Gastroesophageal sphincter (tissue), 4 donors: ENCODE results near the gene STON1. TPM values are rescaled to one million over a fixed set of nuclear protein-coding genes. Genes with fewer than 3 reads are reported as not detected.
"Not testable (repeated sequence)": the region's sequence is repeated elsewhere in the genome, so short reads cannot be mapped to it uniquely, and the experiment has no call there.

ENCODE experiments used
- ATAC-seq: fragments of 150-250 bp; one replicate; pipeline ENCODE4 v1.9.1; 2016; ENCODE audit warnings: mild to moderate bottlenecking, moderate library complexity
- H3K27ac ChIP-seq, 4 donors: fragments of 200-600 bp; sonication (generic) in 3 of 4; 1 replicate in 3 of 4; 2 replicates in 1 of 4; pipeline ENCODE4 v1.5.1; 2016 to 2019
- H3K27me3 ChIP-seq: fragments of 200-600 bp; sonication (generic); one replicate; pipeline ENCODE4 v1.5.1; 2019
- H3K36me3 ChIP-seq, 2 donors: fragments of 200-600 bp; sonication (generic); one replicate each; pipeline ENCODE4 v1.5.1; 2019; ENCODE audit warnings: control low read depth in 1 of 2
- H3K4me1 ChIP-seq, 3 donors: fragments of 200-600 bp; sonication (generic); 1 replicate in 2 of 3; 2 replicates in 1 of 3; pipeline ENCODE4 v1.5.1; 2016 to 2019; ENCODE audit warnings: control low read depth in 2 of 3
- H3K4me3 ChIP-seq, 2 donors: fragments of 200-600 bp; sonication (generic); one replicate each; pipeline ENCODE4 v1.5.1; 2019; ENCODE audit warnings: mild to moderate bottlenecking in 1 of 2, moderate library complexity in 1 of 2
- H3K9me3 ChIP-seq, 3 donors: fragments of 200-600 bp; sonication (generic); one replicate each; pipeline ENCODE4 v1.5.1; 2017 to 2019; ENCODE audit warnings: control low read depth in 2 of 3
- CTCF ChIP-seq, 4 experiments: fragments of 200-600 bp in 2 of 4; fragments of 450-650 bp in 2 of 4; sonication (generic) in 1 of 4; IDR thresholded peaks; one replicate each; pipeline ENCODE4 v1.5.1; 2017 to 2019; ENCODE audit warnings: antibody characterized with exemption in 4 of 4, mild to moderate bottlenecking in 2 of 4, moderate library complexity in 2 of 4
- EP300 ChIP-seq: sonication (generic); formaldehyde crosslinking; IDR thresholded peaks from one replicate; pipeline ENCODE4 v1.6.1; 2017; ENCODE audit warnings: antibody characterized with exemption, mild to moderate bottlenecking
- POLR2A ChIP-seq, 2 donors: fragments of 450-650 bp; IDR thresholded peaks; one replicate each; pipeline ENCODE4 v1.6.1; 2017; ENCODE audit warnings: antibody characterized with exemption in 2 of 2, mild to moderate bottlenecking in 2 of 2, moderate library complexity in 1 of 2
- POLR2AphosphoS5 ChIP-seq: sonication (generic); formaldehyde crosslinking; IDR thresholded peaks from one replicate; pipeline ENCODE4 v1.6.1; 2017; ENCODE audit warnings: antibody characterized with exemption
- whole genome bisulfite sequencing, 2 donors: methylation state at CpG; one replicate each; pipeline ENCODE4 v1.1.5; 2018; ENCODE audit warnings: low coverage in 1 of 2; 5-methylcytosine and 5-hydroxymethylcytosine counted together
- total RNA-seq, 4 donors: library from RNA; depleted of rRNA; stranded (reverse); fragments of >200 nt; gene quantifications; one replicate each; pipeline ENCODE4 v1.1.0, GENCODE V29; 2016

STON1 gene
- total RNA-seq, 4 donors from 2014 or later = 118 to 263 (median 158) TPM

- Histone ChIP-seq H3K27ac (peak overlapping the region; percentile 35 to 82 (median 74)), H3K9me3 (no peaks in the 10 kb centered on the region), H3K4me1 (peaks cover 3 to 79% (median 4%) of the 10 kb centered on the region in 3 donors), H3K27me3 (no peaks in the 10 kb centered on the region), H3K4me3 (no peak overlapping the region), H3K36me3 (no peaks in the 10 kb centered on the region)
- peak; percentile 56 for TF ChIP-seq POLR2AphosphoS5
- no peak for TF ChIP-seq CTCF (IDR thresholded peaks at IDR 0.05)
- peak; percentile 67 for ATAC-seq
- WGBS, 2 donors = 29 to 100% methylated on average over 1 to 3 of the region's 4 CpGs
Observed at GRCh38 chr2:48551548-48551947, 21.6 kb downstream of the STON1 start.

- not testable (repeated sequence) for H3K27ac ChIP-seq
Observed at GRCh38 chr2:48555071-48555470, 25.1 kb downstream of the STON1 start.

GRCh38 chr2:48558456-48558855 lies 28.5 kb downstream of the STON1 start:
- Histone ChIP-seq H3K27ac (peak overlapping the region in 1 of 4 donors; percentile 14), H3K36me3 (peaks cover 0 to 19% of the 10 kb centered on the region in 2 donors), H3K4me1 (peaks cover 0 to 48% (median 6%) of the 10 kb centered on the region in 3 donors), H3K27me3 (no peaks in the 10 kb centered on the region), H3K9me3 (no peaks in the 10 kb centered on the region), H3K4me3 (no peak overlapping the region)
- no peak for ATAC-seq
- TF ChIP-seq CTCF (IDR thresholded peaks at IDR 0.05) = no peak
- TF ChIP-seq POLR2AphosphoS5 = no peak
- no peak for TF ChIP-seq EP300
- TF ChIP-seq POLR2A (IDR thresholded peaks at IDR 0.05) = no peak
- 78% methylated on average over 1 of the region's 1 CpG for WGBS, 2 donors

More at GRCh38 chr2:48555071-48555470, 25.1 kb downstream of the STON1 start:
- H3K27me3 ChIP-seq, H3K36me3 ChIP-seq, H3K4me3 ChIP-seq, ATAC-seq, H3K9me3 ChIP-seq: not testable (repeated sequence)
- H3K4me1 ChIP-seq = peaks cover 0 to 65% (median 9%) of the 10 kb centered on the region in 3 donors
- WGBS, 2 donors = no CpG with 5 or more reads among the region's 21 CpGs

- Histone ChIP-seq H3K9me3 (no peaks in the 10 kb centered on the region), H3K4me3 (no peak overlapping the region), H3K4me1 (peaks cover 0 to 39% (median 6%) of the 10 kb centered on the region in 3 donors), H3K36me3 (peaks cover 0 to 19% of the 10 kb centered on the region in 2 donors), H3K27me3 (no peaks in the 10 kb centered on the region), H3K27ac (peak overlapping the region in 3 of 4 donors; percentile 2 to 47 (median 26))
- WGBS, 2 donors = 60 to 80% methylated on average over 2 of the region's 5 CpGs
- TF ChIP-seq CTCF (IDR thresholded peaks at IDR 0.05) = no peak
- TF ChIP-seq EP300 = no peak
- TF ChIP-seq POLR2AphosphoS5 = no peak
- no peak for TF ChIP-seq POLR2A (IDR thresholded peaks at IDR 0.05)
- no peak for ATAC-seq
Observed at GRCh38 chr2:48560546-48561209, 30.7 kb downstream of the STON1 start.

- Histone ChIP-seq H3K9me3 (no peaks in the 10 kb centered on the region), H3K4me1 (peaks cover 0 to 55% (median 7%) of the 10 kb centered on the region in 3 donors), H3K36me3 (peaks cover 0 to 19% of the 10 kb centered on the region in 2 donors), H3K27me3 (no peaks in the 10 kb centered on the region), H3K4me3 (no peak overlapping the region), H3K27ac (no peak overlapping the region)
- ATAC-seq = no peak
- WGBS, 2 donors = 83 to 85% methylated on average over 2 to 4 of the region's 4 CpGs
- no peak for TF ChIP-seq POLR2A (IDR thresholded peaks at IDR 0.05)
- no peak for TF ChIP-seq EP300
- TF ChIP-seq POLR2AphosphoS5 = no peak
- no peak for TF ChIP-seq CTCF (IDR thresholded peaks at IDR 0.05)
Observed at GRCh38 chr2:48562281-48562680, 32.3 kb downstream of the STON1 start.
